Cardiac fibroblast (primary cell): ENCODE results near the gene SLC13A5.

ENCODE experiments used
- DNase-seq, 2 donors: peaks; one replicate each; pipeline versions ENCODE4 v3.0.0 to v3.0.0-alpha.2; 2010; ENCODE audit warnings: low read depth in 2 of 2
- H3K4me3 ChIP-seq, 2 donors: replicated peaks in 1 of 2; 1 replicate in 1 of 2; 2 replicates in 1 of 2; pipeline ENCODE4 v1.5.1; 2011; ENCODE audit warnings: low read depth in 2 of 2, low read length in 2 of 2, mild to moderate bottlenecking in 2 of 2, moderate library complexity in 1 of 2
- CTCF ChIP-seq: IDR thresholded peaks from one replicate; pipeline ENCODE4 v1.5.1; 2011; ENCODE audit warnings: low read depth, mild to moderate bottlenecking, low read length, inconsistent platforms

Gene SLC13A5

DNA sequence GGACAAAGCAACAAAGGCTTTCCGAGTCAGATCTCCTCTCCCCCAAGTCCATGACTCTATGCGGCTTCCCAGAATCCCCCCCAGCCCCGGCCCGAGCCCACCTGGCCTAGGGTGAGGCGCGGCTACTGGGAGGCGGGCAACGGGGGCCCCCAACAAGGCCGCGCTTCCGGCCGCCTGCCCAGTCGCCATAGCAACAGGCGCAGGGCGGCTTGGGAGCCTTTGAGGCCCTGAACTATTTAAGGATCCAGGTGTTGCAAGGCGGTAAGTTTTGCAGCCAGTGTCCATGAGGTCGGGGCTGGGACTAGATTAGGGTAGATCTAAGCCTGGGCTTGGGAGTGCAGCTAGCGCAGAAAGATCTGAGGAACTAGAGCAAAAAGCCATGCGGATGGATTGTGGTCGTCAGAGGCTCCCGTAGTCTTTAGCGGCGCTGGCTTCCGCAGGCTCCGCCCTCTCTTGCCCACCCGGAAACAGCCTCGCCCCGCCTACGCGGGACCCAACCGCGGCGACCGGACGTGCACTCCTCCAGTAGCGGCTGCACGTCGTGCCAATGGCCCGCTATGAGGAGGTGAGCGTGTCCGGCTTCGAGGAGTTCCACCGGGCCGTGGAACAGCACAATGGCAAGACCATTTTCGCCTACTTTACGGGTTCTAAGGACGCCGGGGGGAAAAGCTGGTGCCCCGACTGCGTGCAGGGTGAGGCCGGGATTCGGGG, 72.5 kb downstream of the SLC13A5 start, which contains the start of the genes KIAA0753 and TXNDC17:
Gene KIAA0753 (minus strand): TSS at position 176 of the 711 bp plus-strand sequence. CDS start 5,608 bp downstream, outside the sequence.
Gene TXNDC17 (plus strand): TSS at position 525 of the 711 bp plus-strand sequence. CDS start 23 bp downstream, at position 548.
- DNase-seq, result peak; percentile 92 to 93
- TF ChIP-seq CTCF, result no peak
- peak within 1 kb of the TSS; percentile 97 to 99 for H3K4me3 ChIP-seq

GRCh38 chr17:6639586-6640535, 73.3 kb downstream of the SLC13A5 start:
- TF ChIP-seq CTCF, result no peak
- DNase-seq, result peak; percentile 51 to 52
- H3K4me3 ChIP-seq, result peak overlapping the region; percentile 97 to 99

DNA sequence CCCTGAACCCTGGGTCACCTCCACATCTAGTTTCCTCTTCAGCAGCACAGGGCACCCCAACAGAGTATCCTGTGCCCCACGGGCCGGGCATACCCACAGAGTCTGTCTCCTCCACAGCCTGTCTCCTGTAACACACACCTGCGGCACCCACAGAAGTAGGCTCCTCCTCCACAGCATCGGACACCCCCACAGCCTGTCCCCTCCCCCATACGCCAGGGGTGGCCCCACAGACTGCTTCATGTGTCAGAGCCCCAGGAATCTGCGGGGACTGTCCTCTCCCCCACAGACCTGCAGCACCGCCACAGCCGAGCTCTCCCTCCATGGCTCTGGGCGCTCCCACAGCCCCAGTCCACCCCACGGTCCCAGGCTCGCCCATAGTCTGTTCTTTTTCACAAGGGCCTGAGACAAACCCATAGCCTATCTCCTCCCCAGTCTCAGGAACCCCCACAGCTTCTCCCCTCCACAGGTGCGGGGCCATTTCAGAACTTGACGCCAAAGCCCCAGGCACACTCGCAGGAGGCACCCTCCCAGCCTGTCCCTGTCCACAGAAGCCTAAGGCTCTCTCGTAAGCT, 74.1 kb downstream of the SLC13A5 start:
- H3K4me3 ChIP-seq, result peak overlapping the region; percentile 97 to 99
- DNase-seq, result no peak
- no peak for TF ChIP-seq CTCF

GRCh38 chr17:6638046-6638908, 74.9 kb downstream of the SLC13A5 start:
- TF ChIP-seq CTCF, result no peak
- DNase-seq, result no peak
- no peak overlapping the region for H3K4me3 ChIP-seq

GRCh38 chr17:6637458-6637840, 75.7 kb downstream of the SLC13A5 start:
- H3K4me3 ChIP-seq, result no peak overlapping the region
- no peak for TF ChIP-seq CTCF
- DNase-seq, result no peak
